ENCODE results near the gene SKI.

SKI gene

DNA sequence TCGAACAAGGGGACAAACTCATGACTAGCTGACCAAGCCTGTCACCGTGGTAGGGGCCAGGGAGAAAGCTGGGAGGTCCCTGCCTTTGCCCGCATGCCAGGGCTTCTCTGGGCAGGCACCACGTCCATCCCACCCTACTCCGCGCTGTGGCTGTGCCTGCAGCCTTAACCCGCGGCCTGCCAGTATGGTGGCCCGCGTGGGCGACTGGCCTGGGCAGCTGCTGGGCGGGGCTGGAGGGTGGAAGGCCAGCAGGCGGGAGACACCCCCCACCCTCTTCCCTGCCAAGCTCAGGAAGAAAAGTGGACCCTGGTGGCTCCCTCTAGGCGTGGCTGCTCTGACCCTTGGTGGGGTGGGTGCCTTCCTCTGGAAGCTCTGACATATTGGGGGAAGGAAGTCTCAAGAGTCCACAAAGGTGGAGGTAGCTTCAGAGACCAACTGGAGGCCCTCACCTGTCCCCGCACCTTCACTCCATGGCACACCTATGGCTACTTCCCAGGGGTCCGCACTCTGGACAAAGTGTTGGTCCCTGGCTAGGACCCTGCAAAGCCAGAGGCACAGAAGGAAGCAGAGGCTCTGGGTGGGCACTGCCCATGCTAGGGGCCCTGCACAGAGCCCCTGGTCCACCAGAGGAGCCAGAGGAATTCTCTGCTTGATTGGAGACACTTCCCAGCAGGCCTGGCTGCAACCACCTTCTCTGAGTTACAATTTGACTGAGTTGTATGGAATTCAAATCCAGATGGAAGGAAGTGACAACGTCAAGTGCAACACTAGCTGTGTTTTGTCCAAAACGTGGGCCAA is 3.3 kb upstream of the SKI start:
- ATAC-seq (ENCODE audit: insufficient read depth, low read depth): no peak

DNA sequence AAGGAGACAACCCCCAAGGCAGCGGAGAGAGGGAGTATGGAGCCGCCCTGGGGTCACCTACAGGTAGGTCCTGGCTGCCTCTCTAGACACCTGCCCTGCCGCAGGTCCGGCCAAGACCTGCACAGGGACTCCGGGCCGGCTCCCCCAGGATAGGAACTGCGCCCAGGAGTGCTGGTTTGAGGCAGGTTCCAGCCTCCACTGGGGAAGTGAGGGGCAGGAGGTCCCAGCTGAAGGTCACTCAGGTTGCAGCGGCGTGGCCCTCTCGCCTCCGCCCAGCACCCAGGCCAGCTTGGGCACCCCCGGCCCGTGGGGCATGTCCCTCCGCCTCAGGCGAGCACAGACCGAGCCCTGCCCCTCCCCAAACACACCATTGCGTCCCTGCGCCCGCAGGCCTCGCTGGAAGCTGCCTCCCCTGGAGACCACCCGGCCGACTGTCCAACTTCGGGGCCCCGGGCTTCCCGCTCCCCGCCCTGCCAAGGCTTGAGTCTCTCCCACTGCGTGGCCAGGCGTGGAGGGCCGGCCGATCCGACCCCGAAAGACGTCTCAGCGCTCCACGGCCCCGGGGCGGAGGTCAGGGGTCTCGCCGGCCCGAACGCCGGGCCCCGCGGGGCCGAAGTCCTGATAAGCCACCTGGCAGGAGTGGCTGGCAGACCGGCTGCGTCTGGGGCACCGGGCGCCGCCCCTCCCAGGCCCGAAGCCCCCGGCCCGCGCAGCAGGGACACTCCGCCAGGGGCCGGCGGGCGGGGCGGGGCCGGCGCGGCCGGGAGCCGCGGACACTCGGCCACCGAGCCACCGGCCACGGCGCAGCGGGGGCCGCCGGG is 1.4 kb upstream of the SKI start:
- Histone ChIP-seq H2AFZ (ENCODE audit: low read depth, low read length) (no peak overlapping the region), H3K9me3 (ENCODE audit: insufficient read depth, low read length, severe bottlenecking) (no peaks in the 10 kb centered on the region), H3K4me2 (ENCODE audit: insufficient read depth, low read length) (peak overlapping the region; percentile 63), H3K4me1 (ENCODE audit: insufficient read depth, low read length) (peaks cover 33% of the 10 kb centered on the region), H4K20me1 (ENCODE audit: insufficient read depth, low read length) (peaks cover 46% of the 10 kb centered on the region), H3K27me3 (ENCODE audit: insufficient read depth, low read length, poor library complexity) (peaks cover 7% of the 10 kb centered on the region), H3K36me3 (ENCODE audit: insufficient read depth, low read length) (peaks cover 16% of the 10 kb centered on the region; the same call in 1 of the 2 replicates), H3K9ac (ENCODE audit: low read depth, low read length) (no peak overlapping the region; the same call in 1 of the 2 replicates), H3K79me2 (ENCODE audit: insufficient read depth, low read length) (peaks cover 31% of the 10 kb centered on the region), H3K4me3 (ENCODE audit: low read depth in 1 of 2, low read length in 2 of 2) (peak overlapping the region in 1 of 2 experiments; percentile 49; a peak in 1 of 4 replicates), H3K27ac (ENCODE audit: low read length) (no peak overlapping the region)
- DNase-seq (no peak), ATAC-seq (ENCODE audit: insufficient read depth, low read depth) (no peak)
- TF ChIP-seq EZH2 (IDR thresholded peaks at IDR 0.05; ENCODE audit: borderline replicate concordance, low read depth, low read length, severe bottlenecking) (no peak), CTCF (IDR thresholded peaks at IDR 0.05; ENCODE audit: borderline replicate concordance, extremely low read depth, low read length, poor library complexity, severe bottlenecking) (no peak)

More for the DNA sequence above, 3.3 kb upstream of the SKI start:
- Histone ChIP-seq H3K27ac (ENCODE audit: low read length) (no peak overlapping the region), H3K36me3 (ENCODE audit: insufficient read depth, low read length) (peaks cover 11% of the 10 kb centered on the region; the same call in 1 of the 2 replicates), H3K9ac (ENCODE audit: low read depth, low read length) (no peak overlapping the region), H3K9me3 (ENCODE audit: insufficient read depth, low read length, severe bottlenecking) (no peaks in the 10 kb centered on the region), H3K79me2 (ENCODE audit: insufficient read depth, low read length) (peaks cover 12% of the 10 kb centered on the region), H3K4me2 (ENCODE audit: insufficient read depth, low read length) (no peak overlapping the region), H3K4me3 (ENCODE audit: low read depth in 1 of 2, low read length in 2 of 2) (no peak overlapping the region), H2AFZ (ENCODE audit: low read depth, low read length) (no peak overlapping the region), H3K4me1 (ENCODE audit: insufficient read depth, low read length) (peaks cover 14% of the 10 kb centered on the region), H4K20me1 (ENCODE audit: insufficient read depth, low read length) (peaks cover 27% of the 10 kb centered on the region), H3K27me3 (ENCODE audit: insufficient read depth, low read length, poor library complexity) (peaks cover 7% of the 10 kb centered on the region)
- DNase-seq: no peak
- TF ChIP-seq CTCF (IDR thresholded peaks at IDR 0.05; ENCODE audit: borderline replicate concordance, extremely low read depth, low read length, poor library complexity, severe bottlenecking): no peak
- TF ChIP-seq EZH2 (IDR thresholded peaks at IDR 0.05; ENCODE audit: borderline replicate concordance, low read depth, low read length, severe bottlenecking): no peak

GRCh38 chr1:2227346-2228156 is 568 bp upstream of the SKI start:
- H3K4me1 ChIP-seq (ENCODE audit: insufficient read depth, low read length): peaks cover 41% of the 10 kb centered on the region
- H3K4me3 ChIP-seq (ENCODE audit: low read depth in 1 of 2, low read length in 2 of 2): peak overlapping the region in 1 of 2 experiments; percentile 49; a peak in 2 of 4 replicates
- H3K27ac ChIP-seq (ENCODE audit: low read length): no peak overlapping the region

More at GRCh38 chr1:2227346-2228156, 568 bp upstream of the SKI start:
- TF ChIP-seq CTCF (IDR thresholded peaks at IDR 0.05; ENCODE audit: borderline replicate concordance, extremely low read depth, low read length, poor library complexity, severe bottlenecking) (peak; percentile 19), EZH2 (IDR thresholded peaks at IDR 0.05; ENCODE audit: borderline replicate concordance, low read depth, low read length, severe bottlenecking) (no peak)
- Histone ChIP-seq H2AFZ (ENCODE audit: low read depth, low read length) (no peak overlapping the region), H3K9me3 (ENCODE audit: insufficient read depth, low read length, severe bottlenecking) (no peaks in the 10 kb centered on the region), H3K36me3 (ENCODE audit: insufficient read depth, low read length) (peaks cover 18% of the 10 kb centered on the region; the same call in 1 of the 2 replicates), H3K79me2 (ENCODE audit: insufficient read depth, low read length) (peaks cover 40% of the 10 kb centered on the region), H4K20me1 (ENCODE audit: insufficient read depth, low read length) (peaks cover 54% of the 10 kb centered on the region), H3K9ac (ENCODE audit: low read depth, low read length) (peak overlapping the region; percentile 37; the same call in 1 of the 2 replicates), H3K4me2 (ENCODE audit: insufficient read depth, low read length) (peak overlapping the region; percentile 63), H3K27me3 (ENCODE audit: insufficient read depth, low read length, poor library complexity) (peaks cover 7% of the 10 kb centered on the region)
- DNase-seq: peak; percentile 92
- peak; percentile 95 for ATAC-seq (ENCODE audit: insufficient read depth, low read depth)
